Pancreas (tissue), 10 donors: ENCODE results near the gene ARF1. TPM values are rescaled to one million over a fixed set of nuclear protein-coding genes. Genes with fewer than 3 reads are reported as not detected.
A peak's percentile ranks its signal among the peaks of the same experiment; 100 is the strongest.

ENCODE experiments used
- ATAC-seq, 4 donors: fragments of 200-7000 bp; cut with Tn5 transposase; one replicate each; pipeline versions ENCODE4 v1.8.0 to v1.9.1; 2020; ENCODE audit warnings: mild to moderate bottlenecking in 4 of 4, moderate library complexity in 4 of 4
- DNase-seq, 6 donors: peaks; one replicate each; pipeline ENCODE4 v3.0.0-alpha.2; 2020
- FAIRE-seq: peaks from 2 replicates; lab custom pipeline; 2012; peaks lifted over from hg19 to GRCh38; lab: Jason Lieb, UNC
- H3K27ac ChIP-seq, 4 donors: fragments of 200-600 bp; sonication (generic); 1 replicate in 3 of 4; 2 replicates in 1 of 4; pipeline versions ENCODE4 v1.5.0 to v1.8.0; 2020
- H3K27me3 ChIP-seq, 4 donors: fragments of 200-600 bp; one replicate each; pipeline ENCODE4 v1.8.0; 2021
- H3K36me3 ChIP-seq, 3 donors: fragments of 200-600 bp; sonication (generic) in 1 of 3; one replicate each; pipeline versions ENCODE4 v1.5.0 to v1.8.0; 2020 to 2021
- H3K4me1 ChIP-seq, 3 donors: fragments of 200-600 bp; one replicate each; pipeline ENCODE4 v1.8.0; 2021
- H3K4me3 ChIP-seq, 4 donors: fragments of 200-600 bp; sonication (generic) in 2 of 4; one replicate each; pipeline versions ENCODE4 v1.5.0 to v1.8.0; 2020 to 2021
- H3K9me3 ChIP-seq, 4 donors: fragments of 200-600 bp; one replicate each; pipeline ENCODE4 v1.8.0; 2021
- WGBS, 2 donors: extraction: QIAGEN DNeasy Blood & Tissue Kit; methylation state at CpG; one replicate each; pipeline ENCODE4 v1.1.7; 2013; 5-methylcytosine and 5-hydroxymethylcytosine counted together
- intact Hi-C, 3 donors: fragments of 100-400 bp; cut with DNase I; formaldehyde crosslinking; loops; one replicate each; pipeline versions ENCODE4 v1.11.1 to v1.14.2; 2022
- polyA plus RNA-seq, 2 donors: library from polyadenylated mRNA; stranded (reverse); fragments of 200-250 nt; gene quantifications; one replicate each; pipeline ENCODE4 v1.2.3, GENCODE V29; 2013
- total RNA-seq, 6 donors: library from RNA; stranded (reverse); fragmentation: NEBNext Ultra II Directional in 4 of 6; extraction: Animal tissue kit (Norgen Biotek cat#: 25700) in 4 of 6; gene quantifications; one replicate each; pipeline versions ENCODE4 v1.2.1 to v1.2.4, GENCODE V29; 2021 to 2023
- TF ChIP-seq, protein P1 (sequence below), 4 donors: fragments of 200-600 bp; sonication (generic) in 3 of 4; IDR thresholded peaks; one replicate each; pipeline versions ENCODE4 v1.5.0 to v1.8.0; 2021; ENCODE audit warnings: antibody characterized with exemption in 4 of 4
- donor health status: healthy with polysubstance abuse.
- donor health status: DM: no; HTN: no; CAD: no; lungs with moderate emphysema.
- donor health status: DM: no; HTN: no; CAD: no.
- donor health status: control.
- donor health status: control.
- donor health status: Bipolar disorder and iron deficiency.
- donor health status: DM: yes; HTN: yes; CAD: no.
- donor health status: DM: no; HTN: no; CAD: no.
- donor health status: DM: no; HTN: no; CAD: no.
- donor health status: DM: yes; HTN: yes; CAD: no.

ARF1 gene
- total and polyA plus RNA-seq, 8 donors: 160 to 251 (median 205) TPM

DNA sequence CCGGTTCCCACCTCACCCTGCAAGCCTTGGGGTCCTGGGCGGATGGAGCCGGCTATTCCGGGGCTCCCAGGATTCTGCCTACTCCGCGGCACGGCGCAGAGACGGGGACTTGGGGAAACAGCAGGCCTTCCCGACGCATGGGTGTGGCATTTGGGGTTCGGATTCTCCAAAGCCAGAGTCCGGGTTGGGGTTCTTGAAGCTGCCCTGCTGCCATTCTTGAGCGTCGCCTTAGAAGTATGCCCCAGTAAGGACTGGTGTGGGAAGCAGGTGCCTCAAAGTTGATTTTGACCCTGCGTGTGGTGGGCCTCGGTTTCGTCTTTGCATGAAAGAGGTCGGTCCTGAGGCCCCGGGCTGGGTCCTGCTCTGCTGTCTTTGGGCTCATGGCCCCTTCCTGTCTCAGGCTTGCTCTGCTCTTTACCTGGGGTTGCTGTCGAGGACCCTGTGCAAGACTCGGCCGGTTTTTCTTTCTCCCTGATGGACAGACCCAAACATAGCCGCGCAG lies 58.3 kb downstream of the ARF1 start:
- intact Hi-C loops: no loop called here
- no peaks in the 10 kb centered on the region for H3K36me3 ChIP-seq
- peak in 3 of 6 donors; percentile 38 to 72 (median 63) for DNase-seq
- no peak for FAIRE-seq
- peak overlapping the region; percentile 87 to 96 (median 92) for H3K27ac ChIP-seq
- H3K9me3 ChIP-seq: no peaks in the 10 kb centered on the region
- peak overlapping the region; percentile 74 to 97 (median 82) for H3K4me3 ChIP-seq
- TF ChIP-seq, protein P1, sequence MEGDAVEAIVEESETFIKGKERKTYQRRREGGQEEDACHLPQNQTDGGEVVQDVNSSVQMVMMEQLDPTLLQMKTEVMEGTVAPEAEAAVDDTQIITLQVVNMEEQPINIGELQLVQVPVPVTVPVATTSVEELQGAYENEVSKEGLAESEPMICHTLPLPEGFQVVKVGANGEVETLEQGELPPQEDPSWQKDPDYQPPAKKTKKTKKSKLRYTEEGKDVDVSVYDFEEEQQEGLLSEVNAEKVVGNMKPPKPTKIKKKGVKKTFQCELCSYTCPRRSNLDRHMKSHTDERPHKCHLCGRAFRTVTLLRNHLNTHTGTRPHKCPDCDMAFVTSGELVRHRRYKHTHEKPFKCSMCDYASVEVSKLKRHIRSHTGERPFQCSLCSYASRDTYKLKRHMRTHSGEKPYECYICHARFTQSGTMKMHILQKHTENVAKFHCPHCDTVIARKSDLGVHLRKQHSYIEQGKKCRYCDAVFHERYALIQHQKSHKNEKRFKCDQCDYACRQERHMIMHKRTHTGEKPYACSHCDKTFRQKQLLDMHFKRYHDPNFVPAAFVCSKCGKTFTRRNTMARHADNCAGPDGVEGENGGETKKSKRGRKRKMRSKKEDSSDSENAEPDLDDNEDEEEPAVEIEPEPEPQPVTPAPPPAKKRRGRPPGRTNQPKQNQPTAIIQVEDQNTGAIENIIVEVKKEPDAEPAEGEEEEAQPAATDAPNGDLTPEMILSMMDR (IDR thresholded peaks at IDR 0.05): no peak
- H3K27me3 ChIP-seq: no peaks in the 10 kb centered on the region
- peaks cover 11 to 25% (median 25%) of the 10 kb centered on the region in 3 donors for H3K4me1 ChIP-seq
- no peak for ATAC-seq
- WGBS, 2 donors: 2 to 3% methylated on average over 25 of the region's 25 CpGs

DNA sequence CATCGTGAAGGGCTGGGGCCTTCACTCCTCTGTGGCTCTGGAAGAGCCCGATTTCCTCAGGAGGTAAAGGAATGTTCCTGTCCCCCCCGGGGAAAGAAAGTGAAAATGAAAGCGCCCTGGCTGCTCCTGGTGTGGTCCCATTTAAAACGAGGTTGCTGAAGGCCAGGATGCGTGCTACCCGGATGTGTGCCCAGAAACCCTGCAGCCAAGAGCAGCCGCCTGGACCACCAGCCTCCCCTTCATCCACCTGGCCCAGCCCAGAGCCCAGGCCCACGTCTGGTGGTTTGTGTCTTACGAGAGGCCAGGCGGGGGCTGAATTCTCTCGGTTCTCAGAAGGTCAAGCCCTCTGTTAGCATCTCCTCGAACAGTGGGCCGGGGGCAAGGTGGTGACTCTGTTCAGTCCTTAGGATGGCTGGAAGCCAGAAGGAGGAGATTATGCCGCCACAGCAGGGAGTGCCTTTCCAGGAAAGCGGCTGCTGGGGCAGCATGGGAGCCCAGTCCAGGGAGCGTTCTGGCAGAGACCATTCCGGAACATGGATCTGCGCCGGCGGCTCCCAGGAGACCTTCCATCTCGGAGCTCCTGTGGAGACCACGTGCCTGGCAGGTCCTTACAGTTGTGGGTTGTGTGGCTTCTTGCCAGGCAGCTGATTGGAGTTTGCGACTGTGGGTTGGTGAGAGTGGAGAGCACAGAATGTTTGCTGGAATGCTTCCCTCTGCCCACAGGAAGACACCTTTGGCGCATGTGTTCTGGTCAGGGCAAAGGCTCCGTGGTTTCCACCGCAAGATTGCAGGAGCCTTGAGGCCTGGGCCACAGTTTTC lies 58.9 kb downstream of the ARF1 start:
- WGBS, 2 donors: 11 to 16% methylated on average over 27 of the region's 27 CpGs
- TF ChIP-seq, protein P1 (IDR thresholded peaks at IDR 0.05): no peak
- DNase-seq (peak; percentile 55 to 88 (median 71)), FAIRE-seq (no peak), ATAC-seq (peak in 3 of 4 donors; percentile 1 to 3 (median 2))
- peaks cover 11 to 25% (median 25%) of the 10 kb centered on the region in 3 donors for H3K4me1 ChIP-seq
- peak overlapping the region; percentile 87 to 96 (median 92) for H3K27ac ChIP-seq
- H3K27me3 ChIP-seq: no peaks in the 10 kb centered on the region
- no peaks in the 10 kb centered on the region for H3K36me3 ChIP-seq
- intact Hi-C loops: no loop called here
- peak overlapping the region; percentile 74 to 97 (median 82) for H3K4me3 ChIP-seq
- H3K9me3 ChIP-seq: no peaks in the 10 kb centered on the region

DNA sequence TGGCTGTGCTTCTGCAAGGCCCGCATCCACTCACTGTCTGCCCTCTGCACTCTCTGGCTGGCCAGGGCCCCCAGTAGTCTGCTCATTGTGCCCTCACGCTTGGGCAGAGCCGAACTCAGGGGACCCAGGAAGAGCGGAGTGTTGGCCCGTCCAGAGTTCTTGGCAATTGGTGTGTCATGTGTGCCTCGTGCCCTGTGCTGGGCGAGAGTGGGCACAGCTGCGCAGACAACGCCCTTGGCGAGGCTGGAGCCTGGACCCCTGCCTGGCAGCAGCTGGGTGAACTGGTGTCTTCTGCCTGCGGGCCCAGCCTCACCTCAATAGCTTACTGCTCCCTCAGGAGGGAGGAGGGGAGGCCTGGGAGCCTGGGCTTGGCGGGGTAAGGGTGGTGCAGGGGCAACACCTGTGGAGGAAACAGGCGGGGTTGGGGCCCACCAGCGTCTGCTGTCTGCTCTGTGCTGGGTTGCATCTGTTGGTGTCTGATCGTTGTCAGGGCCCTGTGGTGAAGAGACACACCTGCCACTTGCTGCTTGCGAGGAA lies 59.7 kb downstream of the ARF1 start:
- Histone ChIP-seq H3K27me3 (no peaks in the 10 kb centered on the region), H3K4me3 (peak overlapping the region in 2 of 4 donors; percentile 79 to 97), H3K4me1 (peaks cover 11 to 25% (median 25%) of the 10 kb centered on the region in 3 donors), H3K36me3 (peaks cover 0 to 2% (median 0%) of the 10 kb centered on the region in 3 donors), H3K9me3 (no peaks in the 10 kb centered on the region), H3K27ac (peak overlapping the region; percentile 87 to 96 (median 92))
- DNase-seq (peak in 4 of 6 donors; percentile 19 to 76 (median 37)), FAIRE-seq (no peak), ATAC-seq (no peak)
- intact Hi-C loops: no loop called here
- WGBS, 2 donors: 58 to 62% methylated on average over 16 of the region's 16 CpGs
- TF ChIP-seq, protein P1 (IDR thresholded peaks at IDR 0.05): no peak

DNA sequence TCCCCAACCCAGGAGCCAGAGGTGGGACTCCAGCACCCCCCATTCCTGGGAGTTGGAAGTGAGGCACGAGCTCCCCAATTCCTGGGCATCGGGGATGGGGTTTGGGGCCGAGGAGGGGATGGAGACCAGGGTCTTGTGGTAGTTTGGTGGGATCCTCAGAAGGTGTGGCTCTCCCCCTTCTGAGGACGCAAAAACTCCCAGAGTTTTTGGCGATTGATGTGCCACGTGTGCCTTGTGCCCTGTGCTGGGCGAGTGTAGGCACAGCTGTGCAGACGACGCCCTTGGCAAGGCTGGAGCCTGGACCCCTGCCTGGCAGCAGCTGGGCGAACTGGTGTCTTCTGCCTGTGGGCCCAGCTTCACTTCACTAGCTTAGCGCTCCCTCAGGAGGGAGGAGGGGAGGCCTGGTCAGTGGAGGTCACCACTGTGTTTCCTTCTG lies 60.2 kb downstream of the ARF1 start:
- Histone ChIP-seq H3K36me3 (peaks cover 0 to 7% (median 0%) of the 10 kb centered on the region in 3 donors), H3K4me1 (peaks cover 11 to 25% (median 25%) of the 10 kb centered on the region in 3 donors), H3K4me3 (no peak overlapping the region), H3K27me3 (no peaks in the 10 kb centered on the region), H3K27ac (no peak overlapping the region), H3K9me3 (no peaks in the 10 kb centered on the region)
- FAIRE-seq: no peak
- TF ChIP-seq, protein P1 (IDR thresholded peaks at IDR 0.05): no peak
- no peak for ATAC-seq
- intact Hi-C loops: no loop called here
- DNase-seq: peak in 4 of 6 donors; percentile 17 to 63 (median 34)
- 50 to 57% methylated on average over 11 of the region's 11 CpGs for WGBS, 2 donors
